Measurements from ENCODE around the gene RIMS3.

RIMS3 gene

GRCh38 chr1:40691538-40692428, 26.3 kb upstream of the RIMS3 start, which contains the start of gene NFYC:
TSS of gene NFYC (plus strand) at chr1:40691704. CDS start at chr1:40738844, 47,140 bp downstream.
- DNase-seq (ENCODE audit: low read depth in 2 of 2), result peak; percentile 79 to 88

GRCh38 chr1:40690771-40691537, 25.5 kb upstream of the RIMS3 start:
- DNase-seq (ENCODE audit: low read depth in 2 of 2), result no peak

GRCh38 chr1:40689737-40690136, 24.3 kb upstream of the RIMS3 start:
- no peak for DNase-seq (ENCODE audit: low read depth in 2 of 2)

GRCh38 chr1:40687661-40688060, 22.2 kb upstream of the RIMS3 start:
- no peak for DNase-seq (ENCODE audit: low read depth in 2 of 2)

- no peak for DNase-seq (ENCODE audit: low read depth in 2 of 2)
Measured at GRCh38 chr1:40687059-40687458, 21.6 kb upstream of the RIMS3 start.

GRCh38 chr1:40684669-40685068, 19.2 kb upstream of the RIMS3 start:
- no peak for DNase-seq (ENCODE audit: low read depth in 2 of 2)

- no peak for DNase-seq (ENCODE audit: low read depth in 2 of 2)
Measured at GRCh38 chr1:40679165-40679953, 13.9 kb upstream of the RIMS3 start.

- DNase-seq (ENCODE audit: low read depth in 2 of 2), result no peak
Measured at GRCh38 chr1:40676501-40676900, 11.0 kb upstream of the RIMS3 start.

- DNase-seq (ENCODE audit: low read depth in 2 of 2), result no peak
Measured at GRCh38 chr1:40673452-40673851, 8.0 kb upstream of the RIMS3 start.

GRCh38 chr1:40668769-40669525, 3.5 kb upstream of the RIMS3 start:
- peak; percentile 65 to 74 for DNase-seq (ENCODE audit: low read depth in 2 of 2)

GRCh38 chr1:40664791-40665190, 691 bp downstream of the RIMS3 start:
- DNase-seq (ENCODE audit: low read depth in 2 of 2), result no peak

- DNase-seq (ENCODE audit: low read depth in 2 of 2), result no peak
Measured at GRCh38 chr1:40664167-40664537, 1.3 kb downstream of the RIMS3 start.

GRCh38 chr1:40663324-40664166, 1.9 kb downstream of the RIMS3 start:
- no peak for DNase-seq (ENCODE audit: low read depth in 2 of 2)

GRCh38 chr1:40662864-40663263, 2.6 kb downstream of the RIMS3 start:
- DNase-seq (ENCODE audit: low read depth in 2 of 2), result no peak

- no peak for DNase-seq (ENCODE audit: low read depth in 2 of 2)
Measured at GRCh38 chr1:40662151-40662550, 3.3 kb downstream of the RIMS3 start.

- DNase-seq (ENCODE audit: low read depth in 2 of 2), result no peak
Measured at GRCh38 chr1:40661678-40662077, 3.8 kb downstream of the RIMS3 start.

- DNase-seq (ENCODE audit: low read depth in 2 of 2), result no peak
Measured at GRCh38 chr1:40659649-40659947, 5.9 kb downstream of the RIMS3 start.

- no peak for DNase-seq (ENCODE audit: low read depth in 2 of 2)
Measured at GRCh38 chr1:40658751-40659648, 6.5 kb downstream of the RIMS3 start.

- DNase-seq (ENCODE audit: low read depth in 2 of 2), result no peak
Measured at GRCh38 chr1:40657046-40657445, 8.4 kb downstream of the RIMS3 start.

Data from stimulated activated CD8-positive, alpha-beta memory T cell treated with anti-CD3 and anti-CD28 coated beads, Interleukin-2, amount 100 ng/mL, for 1 hour (primary cell).